H1 (cell line): ENCODE results near the gene RAD51C. TPM values are rescaled to one million over a fixed set of nuclear protein-coding genes. Genes with fewer than 3 reads are reported as not detected.

Experiments
- CTCF ChIA-PET: fragments of 300-600 bp; sonication (Branson Sonifier 250); formaldehyde crosslinking; loops from one replicate; lab custom pipeline; 2021; ENCODE audit not compliant: partially characterized antibody; lab: Charles Lee
- POLR2A ChIA-PET: fragments of 300-600 bp; sonication (Branson Sonifier 250); formaldehyde crosslinking; loops from one replicate; lab custom pipeline; 2021; ENCODE audit warnings: inconsistent platforms; ENCODE audit not compliant: partially characterized antibody; lab: Charles Lee
- DNase-seq, 2 experiments: peaks; one replicate each; pipeline versions ENCODE4 v3.0.0 to v3.0.0-alpha.2; 2010 to 2022; ENCODE audit warnings: low spot score in 2 of 2, low read depth in 1 of 2, mixed read lengths in 1 of 2
- FAIRE-seq: peaks from 2 replicates; lab custom pipeline; 2011; peaks lifted over from hg19 to GRCh38; lab: Jason Lieb, UNC
- H2AFZ ChIP-seq: 2 replicates; pipeline ENCODE4 v1.8.1; 2012; ENCODE audit warnings: low read length, inconsistent platforms
- H2AK5ac ChIP-seq: 2 replicates; pipeline ENCODE4 v1.6.1; 2013; ENCODE audit warnings: low read depth, low read length
- H2BK120ac ChIP-seq: replicated peaks from 2 replicates; pipeline ENCODE3; 2013; ENCODE audit warnings: low read depth, low read length, inconsistent platforms
- H2BK12ac ChIP-seq: 2 replicates; pipeline ENCODE4 v1.6.1; 2013; ENCODE audit warnings: low read depth, low read length
- H2BK15ac ChIP-seq: 2 replicates; pipeline ENCODE4 v1.6.1; 2013; ENCODE audit warnings: low read length
- H2BK20ac ChIP-seq: 2 replicates; pipeline ENCODE4 v1.6.1; 2013; ENCODE audit warnings: low read length
- H2BK5ac ChIP-seq: 2 replicates; pipeline ENCODE4 v1.6.1; 2013; ENCODE audit warnings: low read depth, low read length
- H3K14ac ChIP-seq: 2 replicates; pipeline ENCODE4 v1.6.1; 2013; ENCODE audit warnings: inconsistent platforms; ENCODE audit not compliant: insufficient read length
- H3K18ac ChIP-seq: 2 replicates; pipeline ENCODE4 v1.6.1; 2013; ENCODE audit warnings: low read length; ENCODE audit errors: extremely low read depth
- H3K23ac ChIP-seq: 2 replicates; pipeline ENCODE4 v1.6.1; 2013; ENCODE audit warnings: inconsistent platforms; ENCODE audit not compliant: insufficient read length
- H3K23me2 ChIP-seq: 2 replicates; pipeline ENCODE4 v1.6.1; 2013; ENCODE audit warnings: low read depth, low read length
- H3K27ac ChIP-seq: 2 replicates; pipeline ENCODE4 v1.6.1; 2011; ENCODE audit warnings: low read depth, low read length, inconsistent platforms
- H3K27me3 ChIP-seq, 4 experiments: replicated peaks in 1 of 4; 1 replicate in 1 of 4; 2 replicates in 3 of 4; pipeline versions ENCODE4 v1.6.1 to v1.8.1; 2011 to 2013; ENCODE audit warnings: low read length in 3 of 4, mild to moderate bottlenecking in 3 of 4, inconsistent platforms in 2 of 4, mixed read lengths in 2 of 4, moderate library complexity in 1 of 4; ENCODE audit not compliant: control insufficient read depth in 3 of 4, insufficient read depth in 3 of 4; ENCODE audit errors: extremely low read depth in 1 of 4
- H3K36me3 ChIP-seq, 4 experiments: 2 replicates each; pipeline versions ENCODE4 v1.6.1 to v1.8.1; 2011 to 2013; ENCODE audit warnings: mild to moderate bottlenecking in 4 of 4, low read length in 3 of 4, moderate library complexity in 2 of 4, control low read depth in 1 of 4, inconsistent platforms in 1 of 4; ENCODE audit not compliant: insufficient read depth in 4 of 4, control insufficient read depth in 2 of 4
- H3K4ac ChIP-seq: replicated peaks from 2 replicates; pipeline ENCODE3; 2013; ENCODE audit warnings: low read length, low read depth, mixed read lengths, inconsistent platforms; ENCODE audit not compliant: insufficient read length
- H3K4me1 ChIP-seq, 4 experiments: replicated peaks in 1 of 4; 1 replicate in 1 of 4; 2 replicates in 3 of 4; pipeline versions ENCODE4 v1.6.1 to v1.8.1; 2011 to 2013; ENCODE audit warnings: low read length in 3 of 4, inconsistent platforms in 2 of 4, mixed read lengths in 1 of 4; ENCODE audit not compliant: insufficient read depth in 4 of 4, control insufficient read depth in 3 of 4
- H3K4me2 ChIP-seq, 2 experiments: 2 replicates each; pipeline versions ENCODE4 v1.6.1 to v1.8.1; 2011 to 2013; ENCODE audit warnings: low read depth in 2 of 2, low read length in 2 of 2, control low read depth in 1 of 2, inconsistent platforms in 1 of 2, mild to moderate bottlenecking in 1 of 2; ENCODE audit not compliant: insufficient read depth in 1 of 2
- H3K4me3 ChIP-seq, 4 experiments: fragments of 200-600, 300-600 bp in 1 of 4; sonication (generic), shearing (Covaris generic), sonication (Bioruptor Twin) in 1 of 4; 2 replicates each; pipeline versions ENCODE4 v1.5.1 to v1.8.1; 2011 to 2016; ENCODE audit warnings: low read length in 4 of 4, low read depth in 3 of 4, control low read depth in 2 of 4, inconsistent platforms in 2 of 4, mild to moderate bottlenecking in 2 of 4, mixed read lengths in 1 of 4, moderate library complexity in 1 of 4; ENCODE audit not compliant: insufficient read depth in 2 of 4; ENCODE audit errors: extremely low read depth in 1 of 4
- H3K56ac ChIP-seq: replicated peaks from 2 replicates; pipeline ENCODE3; 2013; ENCODE audit warnings: low read depth, mild to moderate bottlenecking, mixed read lengths, low read length, inconsistent platforms; ENCODE audit not compliant: insufficient read length
- H3K79me1 ChIP-seq: 2 replicates; pipeline ENCODE4 v1.6.1; 2013; ENCODE audit warnings: low read depth, low read length, control low read depth
- H3K79me2 ChIP-seq, 2 experiments: 2 replicates each; pipeline versions ENCODE4 v1.6.1 to v1.8.1; 2012 to 2013; ENCODE audit warnings: low read length in 2 of 2, mild to moderate bottlenecking in 2 of 2, inconsistent platforms in 1 of 2; ENCODE audit not compliant: insufficient read depth in 2 of 2, control insufficient read depth in 1 of 2
- H3K9ac ChIP-seq, 4 experiments: replicated peaks in 1 of 4; 1 replicate in 1 of 4; 2 replicates in 3 of 4; pipeline versions ENCODE4 v1.6.1 to v1.8.1; 2011 to 2013; ENCODE audit warnings: low read depth in 3 of 4, low read length in 3 of 4, control low read depth in 2 of 4, mild to moderate bottlenecking in 2 of 4, moderate library complexity in 2 of 4, inconsistent platforms in 1 of 4; ENCODE audit errors: extremely low read depth in 1 of 4
- H3K9me3 ChIP-seq, 2 experiments: 2 replicates each; pipeline versions ENCODE4 v1.6.1 to v1.8.1; 2012 to 2013; ENCODE audit warnings: mild to moderate bottlenecking in 2 of 2, moderate library complexity in 2 of 2, control low read depth in 1 of 2, inconsistent platforms in 1 of 2, low read depth in 1 of 2, low read length in 1 of 2, mixed read lengths in 1 of 2; ENCODE audit not compliant: insufficient read depth in 2 of 2
- H4K20me1 ChIP-seq, 2 experiments: replicated peaks in 1 of 2; 2 replicates each; pipeline versions ENCODE3 to v1.8.1; 2011 to 2013; ENCODE audit warnings: inconsistent platforms in 2 of 2, low read length in 2 of 2, mild to moderate bottlenecking in 1 of 2; ENCODE audit not compliant: insufficient read depth in 2 of 2, control insufficient read depth in 1 of 2
- H4K5ac ChIP-seq: 2 replicates; pipeline ENCODE4 v1.6.1; 2013; ENCODE audit warnings: low read length, low read depth, mixed read lengths, inconsistent platforms; ENCODE audit not compliant: insufficient read length
- H4K8ac ChIP-seq: 2 replicates; pipeline ENCODE4 v1.8.0; 2013; ENCODE audit warnings: mild to moderate bottlenecking, moderate library complexity, low read length, inconsistent platforms; ENCODE audit not compliant: insufficient read depth; ENCODE audit errors: extremely low read depth
- H4K91ac ChIP-seq: replicated peaks from 2 replicates; pipeline ENCODE3; 2013; ENCODE audit warnings: low read length, mixed read lengths, inconsistent platforms; ENCODE audit not compliant: insufficient read length
- RFX5 ChIP-seq: IDR thresholded peaks from 2 replicates; pipeline ENCODE4 v1.6.1; 2011; ENCODE audit warnings: low read depth, low read length, improper control_type of control experiment, borderline replicate concordance
- SP4 ChIP-seq: IDR thresholded peaks from 2 replicates; pipeline ENCODE4 v1.6.1; 2012; ENCODE audit warnings: low read length, inconsistent platforms
- WGBS, 2 experiments: shearing (Covaris generic) in 1 of 2; methylation state at CpG; one replicate each; pipeline versions ENCODE4 v1.1.6 to v1.1.7; 2013 to 2015; ENCODE audit warnings: low lambda C conversion rate in 2 of 2, mixed read lengths in 2 of 2, inconsistent platforms in 1 of 2, low coverage in 1 of 2, missing lambda C conversion rate in 1 of 2; ENCODE audit not compliant: insufficient replicate concordance in 2 of 2, insufficient coverage in 1 of 2, insufficient read length in 1 of 2; ENCODE audit errors: extremely low coverage in 1 of 2, missing lambda C conversion rate in 1 of 2; 5-methylcytosine and 5-hydroxymethylcytosine counted together
- polyA plus RNA-seq, 7 experiments: library from polyadenylated mRNA; depleted of rRNA in 3 of 7; stranded (reverse) in 5 of 7; unstranded in 2 of 7; fragments of >200 nt in 5 of 7; fragments of 200-250 nt in 2 of 7; gene quantifications; 1 replicate in 5 of 7; 2 replicates in 1 of 7; 4 replicates in 1 of 7; pipeline versions ENCODE4 v1.2.1 to v1.2.3, GENCODE V29; 2011 to 2013; ENCODE audit warnings: missing spikeins in 2 of 7, mixed read lengths in 2 of 7
- total RNA-seq: library from RNA; stranded (reverse); fragmentation: NEBNext Ultra II Directional; extraction: Animal tissue kit (Norgen Biotek cat#: 25700); gene quantifications from 2 replicates; pipeline ENCODE4 v1.2.1, GENCODE V29; 2021

RAD51C gene
- total and polyA plus RNA-seq, 2 of the 8 experiments (the other 6 are each of a cell fraction or from before 2014, with no cell fraction given) = 10.4 to 21.7 TPM

DNA sequence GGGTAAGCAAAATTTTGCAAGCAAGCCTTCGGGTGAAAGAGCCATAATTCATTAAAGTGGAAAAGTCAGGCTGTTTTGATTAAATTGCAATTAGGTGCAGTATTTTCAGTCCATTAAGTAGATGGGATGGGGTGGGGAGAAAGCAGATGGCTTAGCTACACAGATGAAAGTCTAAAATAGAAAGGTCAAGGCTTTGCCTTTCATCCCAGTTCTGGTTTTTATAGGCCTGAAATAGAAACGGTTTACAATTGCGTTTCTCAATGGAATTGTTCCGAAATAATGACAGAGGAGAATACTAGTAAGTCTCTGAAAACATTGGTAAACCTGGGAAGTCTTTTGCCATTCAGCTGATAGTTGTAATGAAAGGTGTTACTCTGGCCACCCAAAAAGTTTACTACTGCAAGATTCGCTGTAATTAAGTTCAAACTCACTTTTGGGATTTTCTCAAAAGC, 64.8 kb downstream of the RAD51C start:
- Histone ChIP-seq H3K27ac (no peak overlapping the region), H4K5ac (no peak overlapping the region), H3K79me1 (no peaks in the 10 kb centered on the region), H3K79me2 (0 out of 4 replicates have a peak, but pooled peaks cover 0 to 11% of the 10 kb centered on the region in 2 experiments), H3K4me3 (peak overlapping the region; percentile 65 to 94 (median 78)), H2AFZ (0 out of 2 replicates have a peak overlapping the region, but pooled peaks have one; percentile 83), H3K14ac (no peak overlapping the region), H2AK5ac (no peak overlapping the region), H3K23ac (no peak overlapping the region), H4K91ac (no peak overlapping the region), H4K20me1 (no peaks in the 10 kb centered on the region), H3K23me2 (peaks cover 2% of the 10 kb centered on the region; the same call in 1 of the 2 replicates), H2BK12ac (no peak overlapping the region), H3K27me3 (peaks cover 0 to 7% (median 0%) of the 10 kb centered on the region in 4 experiments; a peak in 3 of 7 replicates), H3K36me3 (no peaks in the 10 kb centered on the region), H3K9me3 (no peaks in the 10 kb centered on the region), H3K4me2 (peak overlapping the region; percentile 88 to 91), H3K56ac (no peak overlapping the region), H2BK5ac (no peak overlapping the region), H3K4ac (no peak overlapping the region), H2BK120ac (no peak overlapping the region), H3K18ac (no peak overlapping the region), H2BK15ac (no peak overlapping the region), H4K8ac (no peak overlapping the region), H3K4me1 (no peaks in the 10 kb centered on the region; a peak in 1 of 7 replicates), H3K9ac (no peak overlapping the region; a peak in 1 of 7 replicates), H2BK20ac (no peak overlapping the region)
- POLR2A ChIA-PET = interaction anchor here (1.1 to 1.7 kb wide), 2 partner anchors 10 to 14 kb away, joined by 3 to 4 read pairs; no protein-coding TSS in a partner anchor
- CTCF ChIA-PET = interaction anchor here (0.6 kb wide), 1 partner anchor 238 kb away, joined by 3 read pairs; no protein-coding TSS in a partner anchor
- no peak for DNase-seq
- TF ChIP-seq RFX5 = no peak
- TF ChIP-seq SP4 = no peak
- peak; percentile 7 for FAIRE-seq
- WGBS, 2 experiments = 62% methylated on average over 5 of the region's 5 CpGs; no CpG with 5 or more reads in 1 of the 2 experiments
